ENCODE results near the gene FKBP11. TPM values are rescaled to one million over a fixed set of nuclear protein-coding genes. Genes with fewer than 3 reads are reported as not detected.

The FKBP11 gene
- total RNA-seq, 2 experiments from 2014 or later = 96.2 to 100 TPM

- no peak for TF ChIP-seq CTCF (IDR thresholded peaks at IDR 0.05)
- no peak overlapping the region for H3K27ac Mint-ChIP-seq
- peaks cover 28% of the 10 kb centered on the region for H3K4me1 Mint-ChIP-seq (ENCODE audit: low read depth)
- CTCF ChIA-PET = interaction anchor here (0.7 to 51.8 kb wide), 10 partner anchors 11 to 111 kb away, joined by 3 to 896 read pairs (median 5); partner anchors contain the start of genes DDN, DDX23, FKBP11 and WNT1
- peaks cover 6% of the 10 kb centered on the region for H3K36me3 Mint-ChIP-seq (ENCODE audit: low read depth)
- no peaks in the 10 kb centered on the region for H3K27me3 Mint-ChIP-seq
- no peak for ATAC-seq
- no peak overlapping the region for H3K4me3 Mint-ChIP-seq
- H3K9me3 Mint-ChIP-seq = no peaks in the 10 kb centered on the region
- DNase-seq = no peak
- intact Hi-C loops (cut with micrococcal nuclease) = no loop called here
- POLR2A ChIA-PET = interaction anchor here (0.7 to 2.5 kb wide), 4 partner anchors 9 to 100 kb away, joined by 3 to 11 read pairs (median 4); partner anchors contain the start of genes DDX23 and FKBP11
Measured at GRCh38 chr12:48952691-48953090, 27.4 kb upstream of the FKBP11 start.

- ATAC-seq (no peak), DNase-seq (no peak)
- peaks cover 7% of the 10 kb centered on the region for H3K36me3 Mint-ChIP-seq (ENCODE audit: low read depth)
- H3K9me3 Mint-ChIP-seq = no peaks in the 10 kb centered on the region
- intact Hi-C loops (cut with micrococcal nuclease) = no loop called here
- CTCF ChIA-PET = interaction anchor here (0.9 to 51.8 kb wide), 10 partner anchors 10 to 141 kb away, joined by 3 to 896 read pairs (median 4); partner anchors contain the start of genes ARF3, DDN and WNT1
- no peaks in the 10 kb centered on the region for H3K27me3 Mint-ChIP-seq
- POLR2A ChIA-PET = interaction anchor here (1.0 kb wide), 1 partner anchor 11 kb away, joined by 3 read pairs; no protein-coding TSS in a partner anchor
- no peak overlapping the region for H3K27ac Mint-ChIP-seq
- H3K4me3 Mint-ChIP-seq = no peak overlapping the region
- no peak for TF ChIP-seq CTCF (IDR thresholded peaks at IDR 0.05)
- H3K4me1 Mint-ChIP-seq (ENCODE audit: low read depth) = peaks cover 10% of the 10 kb centered on the region
Measured at GRCh38 chr12:48947727-48948126, 22.4 kb upstream of the FKBP11 start.

GRCh38 chr12:48946943-48947342 lies 21.7 kb upstream of the FKBP11 start:
- CTCF ChIA-PET = interaction anchor here (0.9 to 51.8 kb wide), 8 partner anchors 11 to 97 kb away, joined by 3 to 896 read pairs (median 4); partner anchors contain the start of genes DDN and WNT1
- peaks cover 10% of the 10 kb centered on the region for H3K4me1 Mint-ChIP-seq (ENCODE audit: low read depth)
- H3K27me3 Mint-ChIP-seq = no peaks in the 10 kb centered on the region
- intact Hi-C loops (cut with micrococcal nuclease) = no loop called here
- DNase-seq (no peak), ATAC-seq (no peak)
- H3K9me3 Mint-ChIP-seq = no peaks in the 10 kb centered on the region
- no peak overlapping the region for H3K4me3 Mint-ChIP-seq
- H3K27ac Mint-ChIP-seq = no peak overlapping the region
- POLR2A ChIA-PET = interaction anchor here (1.0 to 1.1 kb wide), 2 partner anchors 10 to 16 kb away, joined by 3 to 4 read pairs; no protein-coding TSS in a partner anchor
- H3K36me3 Mint-ChIP-seq (ENCODE audit: low read depth) = peaks cover 7% of the 10 kb centered on the region
- no peak for TF ChIP-seq CTCF (IDR thresholded peaks at IDR 0.05)

GRCh38 chr12:48946205-48946604 lies 20.9 kb upstream of the FKBP11 start:
- H3K27ac Mint-ChIP-seq = no peak overlapping the region
- H3K9me3 Mint-ChIP-seq = no peaks in the 10 kb centered on the region
- ATAC-seq (no peak), DNase-seq (no peak)
- H3K27me3 Mint-ChIP-seq = no peaks in the 10 kb centered on the region
- CTCF ChIA-PET = interaction anchor here (0.7 to 51.8 kb wide), 6 partner anchors 10 to 98 kb away, joined by 3 to 896 read pairs (median 6); partner anchors contain the start of genes DDN and WNT1
- POLR2A ChIA-PET = interaction anchor here (1.1 kb wide), 1 partner anchor 15 kb away, joined by 4 read pairs; no protein-coding TSS in a partner anchor
- TF ChIP-seq CTCF (IDR thresholded peaks at IDR 0.05) = no peak
- H3K4me1 Mint-ChIP-seq (ENCODE audit: low read depth) = peaks cover 10% of the 10 kb centered on the region
- intact Hi-C loops (cut with micrococcal nuclease) = no loop called here
- H3K36me3 Mint-ChIP-seq (ENCODE audit: low read depth) = peaks cover 7% of the 10 kb centered on the region
- no peak overlapping the region for H3K4me3 Mint-ChIP-seq

GRCh38 chr12:48943221-48943620 lies 17.9 kb upstream of the FKBP11 start:
- intact Hi-C loops (cut with micrococcal nuclease) = no loop called here
- no peak overlapping the region for H3K27ac Mint-ChIP-seq
- CTCF ChIA-PET = interaction anchor here (0.7 to 51.8 kb wide), 5 partner anchors 18 to 53 kb away, joined by 4 to 896 read pairs (median 6); partner anchors contain the start of genes DDN, FKBP11 and WNT1

More at GRCh38 chr12:48943221-48943620, 17.9 kb upstream of the FKBP11 start:
- Mint-ChIP-seq H3K27me3 (no peaks in the 10 kb centered on the region), H3K9me3 (no peaks in the 10 kb centered on the region), H3K4me3 (no peak overlapping the region), H3K4me1 (ENCODE audit: low read depth) (peaks cover 6% of the 10 kb centered on the region), H3K36me3 (ENCODE audit: low read depth) (peaks cover 5% of the 10 kb centered on the region)
- DNase-seq (no peak), ATAC-seq (no peak)
- POLR2A ChIA-PET = interaction anchor here (1.3 to 2.9 kb wide), 2 partner anchors 10 to 14 kb away, joined by 5 to 11 read pairs; partner anchors contain the start of gene ARF3
- no peak for TF ChIP-seq CTCF (IDR thresholded peaks at IDR 0.05)
